GM12892 (cell line): ENCODE measurements around the gene FOXJ3.

ENCODE experiments used
- POLR2A ChIP-seq: IDR thresholded peaks from 2 replicates; pipeline ENCODE4 v1.6.1; 2011; ENCODE audit warnings: low read depth, low read length, control low read depth
- POLR2AphosphoS5 ChIP-seq: IDR thresholded peaks from 2 replicates; pipeline ENCODE4 v1.6.1; 2011; ENCODE audit warnings: low read depth, low read length, control low read depth

DNA sequence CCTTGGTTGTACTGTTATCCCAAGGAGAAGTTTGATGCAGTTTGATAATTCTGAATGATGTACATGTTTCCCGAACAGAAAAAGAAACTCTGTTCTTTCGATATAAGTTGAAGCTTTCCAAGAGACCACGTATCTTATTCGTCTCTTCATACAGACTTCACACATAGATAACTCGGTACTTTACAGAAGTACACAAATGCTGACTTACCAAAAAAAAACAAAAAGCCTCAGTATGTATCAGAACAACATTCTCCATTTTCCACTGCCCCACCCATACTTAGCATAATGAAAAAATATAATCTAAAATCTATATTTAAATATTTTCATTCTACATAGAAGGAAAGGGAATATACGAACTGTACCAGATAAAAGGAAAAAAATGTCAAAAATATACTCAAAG, 2.2 kb downstream of the FOXJ3 start:
- TF ChIP-seq POLR2A (no peak), POLR2AphosphoS5 (no peak)
